NT2/D1 (cell line): ENCODE measurements around the gene PRPF38A.

ENCODE experiments used
- DNase-seq: peaks from one replicate; pipeline ENCODE4 v3.0.0-alpha.2; 2011; ENCODE audit warnings: low read depth, low spot score
- H3K27me3 ChIP-seq: 2 replicates; pipeline ENCODE4 v1.6.0; 2011; ENCODE audit warnings: mild to moderate bottlenecking; ENCODE audit not compliant: insufficient read length, insufficient read depth
- H3K36me3 ChIP-seq: 2 replicates; pipeline ENCODE4 v1.6.1; 2011; ENCODE audit warnings: mild to moderate bottlenecking, low read length, mixed read lengths; ENCODE audit not compliant: insufficient read depth, insufficient read length
- H3K4me1 ChIP-seq: 2 replicates; pipeline ENCODE4 v1.5.1; 2011; ENCODE audit not compliant: insufficient read depth, insufficient read length
- H3K4me3 ChIP-seq: 2 replicates; pipeline ENCODE4 v1.5.1; 2011; ENCODE audit warnings: low read depth; ENCODE audit not compliant: insufficient read length
- H3K9ac ChIP-seq: 2 replicates; pipeline ENCODE4 v1.6.0; 2011; ENCODE audit warnings: low read depth; ENCODE audit not compliant: insufficient read length
- H3K9me3 ChIP-seq: 2 replicates; pipeline ENCODE4 v1.5.1; 2011; ENCODE audit warnings: mild to moderate bottlenecking, low read length; ENCODE audit not compliant: insufficient read depth
- SUZ12 ChIP-seq: IDR thresholded peaks from 2 replicates; pipeline ENCODE4 v1.6.1; 2011; ENCODE audit not compliant: insufficient read length, insufficient read depth; ENCODE audit errors: extremely low read depth
- YY1 ChIP-seq: IDR thresholded peaks from 2 replicates; pipeline ENCODE4 v1.6.1; 2011; ENCODE audit not compliant: insufficient read length, insufficient read depth
- ZNF274 ChIP-seq: IDR thresholded peaks from 2 replicates; pipeline ENCODE4 v1.6.1; 2011; ENCODE audit warnings: mild to moderate bottlenecking, low read depth, low read length

The PRPF38A gene

DNA sequence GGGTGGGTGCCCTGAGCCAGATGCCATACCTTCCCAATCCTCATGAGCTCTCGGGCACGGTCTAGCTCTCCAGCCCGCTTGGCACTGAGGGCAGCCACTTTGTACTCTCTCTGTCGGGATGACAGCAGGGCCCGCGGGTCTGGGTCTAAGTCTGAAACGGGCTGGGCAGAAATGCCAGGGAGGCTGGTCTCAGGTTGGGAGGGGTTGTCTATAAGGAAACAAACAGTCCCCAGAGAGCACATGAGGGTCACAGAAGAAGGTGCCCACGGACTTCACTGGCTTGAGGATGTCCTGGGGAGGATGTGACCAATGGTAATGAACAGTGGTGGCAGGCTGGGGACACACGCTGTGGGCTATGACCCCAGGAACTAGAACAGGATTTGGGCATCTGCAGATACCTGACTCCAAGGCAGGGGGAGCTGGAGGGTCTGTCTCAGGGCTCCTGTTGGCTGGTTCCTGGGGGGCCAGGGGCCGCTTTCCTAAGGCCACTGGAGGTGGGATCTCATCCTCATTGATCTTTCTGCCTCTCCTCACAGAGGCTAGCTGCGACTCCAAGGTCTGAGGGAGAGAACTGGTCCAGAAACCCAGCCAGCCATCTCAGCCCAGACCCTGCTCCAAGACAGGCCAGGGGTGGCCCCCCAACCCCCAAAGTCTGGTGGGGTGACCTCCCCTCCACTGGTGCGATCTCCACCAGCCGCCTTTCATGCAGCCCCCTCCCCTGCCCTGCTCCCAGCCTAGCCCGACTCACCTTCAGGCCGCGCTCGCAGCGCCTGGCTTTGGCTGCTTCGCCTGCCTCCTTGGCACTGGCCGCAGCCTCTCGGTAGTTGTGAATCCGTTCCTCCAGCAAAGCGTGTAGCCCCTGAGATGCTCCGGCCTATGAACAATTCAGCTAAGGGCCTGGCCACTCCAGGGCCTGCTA, 44.5 kb upstream of the PRPF38A start:
- DNase-seq = no peak
- H3K4me1 ChIP-seq = peaks cover 10% of the 10 kb centered on the region
- H3K27me3 ChIP-seq = no peaks in the 10 kb centered on the region
- no peak overlapping the region for H3K9ac ChIP-seq
- H3K36me3 ChIP-seq = peaks cover 94% of the 10 kb centered on the region
- no peak overlapping the region for H3K4me3 ChIP-seq
- TF ChIP-seq SUZ12 (no peak), ZNF274 (no peak), YY1 (no peak)
- H3K9me3 ChIP-seq = no peaks in the 10 kb centered on the region

DNA sequence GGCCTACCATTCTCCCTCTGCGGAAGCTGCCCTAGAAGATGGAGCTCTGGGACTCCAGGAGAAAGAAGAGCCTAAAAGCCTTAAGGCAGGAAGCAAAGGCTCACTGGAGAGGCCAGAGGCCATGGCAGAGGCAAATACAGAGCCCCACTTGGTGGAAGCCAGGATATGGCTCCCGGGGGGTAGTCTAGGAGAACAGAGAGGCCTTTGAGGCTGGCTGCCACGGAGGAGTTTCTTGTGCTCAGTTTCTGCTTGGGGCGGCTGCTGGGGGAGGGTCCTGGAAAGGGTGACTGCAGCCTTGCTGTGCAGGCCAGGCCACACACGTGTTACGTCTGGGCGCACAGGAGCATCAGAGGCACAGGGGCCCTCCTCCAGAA, 43.8 kb upstream of the PRPF38A start:
- Histone ChIP-seq H3K27me3 (no peaks in the 10 kb centered on the region), H3K9me3 (no peaks in the 10 kb centered on the region), H3K4me3 (no peak overlapping the region), H3K36me3 (peaks cover 88% of the 10 kb centered on the region), H3K4me1 (peaks cover 12% of the 10 kb centered on the region), H3K9ac (no peak overlapping the region)
- DNase-seq = no peak
- TF ChIP-seq SUZ12 (no peak), YY1 (no peak), ZNF274 (no peak)

DNA sequence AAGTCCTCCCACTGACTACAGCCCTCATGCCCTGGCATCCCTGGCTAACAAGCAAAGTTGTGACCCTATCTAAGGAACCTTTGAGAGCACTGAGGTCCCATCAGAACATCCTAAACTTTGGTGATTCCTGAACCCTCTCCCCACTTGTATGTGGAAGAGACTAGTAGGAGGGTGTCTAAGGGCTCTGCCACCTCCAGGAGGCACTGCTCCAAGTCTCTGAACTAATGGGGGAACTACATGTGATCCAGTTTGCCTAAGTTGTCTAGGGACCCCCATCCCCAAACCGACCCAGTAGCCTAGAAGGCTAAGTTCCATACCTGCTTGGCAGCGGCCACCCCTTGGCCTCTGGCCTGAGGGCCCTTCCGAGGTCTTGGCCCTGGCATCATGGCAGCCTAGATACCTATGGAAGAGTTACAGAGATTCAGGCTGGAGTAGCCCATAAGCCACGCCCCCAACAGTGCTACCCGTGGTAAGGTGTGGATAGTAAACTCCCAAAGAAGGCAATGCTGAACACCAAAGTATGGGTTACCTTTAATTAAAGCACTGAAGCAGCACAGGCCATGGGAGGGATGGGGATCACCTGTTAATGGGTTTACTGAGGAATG, 40.1 kb upstream of the PRPF38A start:
- Histone ChIP-seq H3K9ac (no peak overlapping the region), H3K4me3 (peak overlapping the region; percentile 94), H3K9me3 (no peaks in the 10 kb centered on the region), H3K36me3 (peaks cover 50% of the 10 kb centered on the region), H3K27me3 (no peaks in the 10 kb centered on the region), H3K4me1 (peaks cover 12% of the 10 kb centered on the region)
- DNase-seq = no peak
- TF ChIP-seq ZNF274 (no peak), YY1 (no peak), SUZ12 (no peak)

DNA sequence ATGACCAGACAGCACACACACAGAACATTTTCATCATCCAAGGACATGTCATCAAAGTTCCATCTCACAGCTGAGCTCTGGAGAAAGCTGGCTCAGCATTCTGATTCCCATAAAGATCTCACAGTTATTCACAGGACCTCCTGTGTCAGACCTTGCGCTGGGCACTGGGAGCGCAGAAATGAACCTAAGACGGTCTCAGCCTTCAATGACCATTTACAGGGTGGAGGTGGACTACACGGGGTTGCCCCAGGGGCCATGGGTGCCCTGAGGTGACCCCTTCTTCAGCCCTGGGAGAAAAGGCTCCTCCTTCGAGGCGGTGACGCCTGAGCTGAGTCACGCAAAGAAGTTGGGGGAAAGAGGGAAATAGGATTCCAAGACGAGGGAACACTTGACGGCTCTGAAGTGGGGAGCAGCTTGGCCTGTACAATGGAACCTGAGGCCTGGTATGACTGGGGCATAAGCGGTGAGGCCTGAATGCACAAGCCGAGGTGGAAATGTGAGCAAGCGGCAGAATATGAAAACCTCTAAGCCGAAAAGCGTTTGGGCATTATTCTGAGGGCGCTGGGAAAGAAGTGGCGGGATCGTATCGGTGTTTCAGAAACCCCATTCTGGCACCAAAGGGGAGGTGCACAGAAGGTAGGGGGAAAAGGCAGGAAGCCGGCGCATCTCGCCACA, 39.2 kb upstream of the PRPF38A start:
- H3K4me3 ChIP-seq = peak overlapping the region; percentile 94
- DNase-seq = no peak
- TF ChIP-seq SUZ12 = no peak
- no peak for TF ChIP-seq YY1
- TF ChIP-seq ZNF274 = no peak
- H3K9ac ChIP-seq = peak overlapping the region; percentile 99
- no peaks in the 10 kb centered on the region for H3K9me3 ChIP-seq
- peaks cover 12% of the 10 kb centered on the region for H3K4me1 ChIP-seq
- no peaks in the 10 kb centered on the region for H3K27me3 ChIP-seq
- H3K36me3 ChIP-seq = peaks cover 42% of the 10 kb centered on the region

DNA sequence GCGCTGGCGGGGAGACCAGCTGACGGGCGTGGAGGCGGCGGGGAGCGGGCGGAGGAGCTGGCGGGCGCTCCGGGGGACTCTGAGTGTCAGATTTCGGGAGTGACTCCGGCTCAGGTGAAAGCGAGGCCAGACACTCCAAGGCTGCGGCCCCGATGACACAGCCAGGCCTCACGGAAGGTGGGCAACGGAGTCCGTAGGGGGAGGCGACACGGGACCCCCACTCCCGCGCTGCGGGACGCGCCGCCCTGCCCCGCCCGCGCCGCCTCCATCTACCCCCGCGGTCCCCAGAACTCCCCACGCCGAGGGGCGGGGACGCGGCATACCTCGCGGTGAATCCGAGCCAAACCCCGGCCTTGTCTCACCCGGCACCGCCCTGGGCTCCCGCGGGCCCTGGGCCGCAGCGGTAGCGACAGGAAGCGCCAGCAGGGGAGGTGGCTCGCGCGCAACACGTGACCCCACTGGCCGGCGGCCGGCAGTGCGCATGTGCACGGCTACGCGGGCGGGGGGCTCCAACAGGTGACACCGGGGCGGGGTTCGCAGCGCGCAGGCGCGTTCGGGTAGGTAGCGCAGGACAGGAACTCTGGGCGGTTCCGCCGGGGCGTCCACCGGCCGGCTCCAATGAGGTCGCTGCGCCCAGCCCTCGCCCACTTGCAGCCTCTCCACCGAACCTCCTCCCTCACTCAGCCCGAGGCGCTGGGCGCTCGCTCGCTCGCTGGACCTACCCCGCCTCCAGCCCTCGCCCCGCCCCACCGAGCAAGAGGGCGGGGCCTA, 38.5 kb upstream of the PRPF38A start, which contains the start of gene CC2D1B:
TSS of gene CC2D1B (minus strand) at position 460 of the 771 bp plus-strand sequence. CDS start 1,585 bp downstream, outside the sequence.
- peaks cover 12% of the 10 kb centered on the region for H3K4me1 ChIP-seq
- peak; percentile 100 for DNase-seq
- H3K9me3 ChIP-seq = no peaks in the 10 kb centered on the region
- H3K4me3 ChIP-seq = peak within 1 kb of the TSS; percentile 94
- TF ChIP-seq YY1 (no peak), SUZ12 (no peak), ZNF274 (no peak)
- no peaks in the 10 kb centered on the region for H3K27me3 ChIP-seq
- peak within 1 kb of the TSS; percentile 99 for H3K9ac ChIP-seq
- peaks cover 40% of the 10 kb centered on the region for H3K36me3 ChIP-seq

DNA sequence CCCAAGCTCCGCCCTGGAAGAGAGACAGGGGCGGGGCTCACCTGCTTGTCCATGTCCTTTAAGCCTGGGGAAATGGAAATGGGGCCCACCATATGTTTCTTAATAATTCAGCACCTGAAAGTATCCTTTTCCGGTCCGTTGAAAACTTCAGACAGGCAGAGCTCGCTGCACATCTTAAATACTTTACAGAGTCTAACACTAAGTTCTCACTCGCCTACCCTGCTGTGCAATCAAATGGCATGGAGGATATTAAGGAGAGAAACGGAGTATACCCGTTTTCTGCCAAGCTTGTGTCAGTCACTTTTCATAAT, 37.9 kb upstream of the PRPF38A start:
- Histone ChIP-seq H3K4me1 (peaks cover 12% of the 10 kb centered on the region), H3K36me3 (peaks cover 40% of the 10 kb centered on the region), H3K9me3 (no peaks in the 10 kb centered on the region), H3K4me3 (no peak overlapping the region), H3K9ac (peak overlapping the region; percentile 4), H3K27me3 (no peaks in the 10 kb centered on the region)
- no peak for TF ChIP-seq ZNF274
- no peak for TF ChIP-seq YY1
- TF ChIP-seq SUZ12 = no peak
- DNase-seq = no peak
